Transverse colon (tissue), 4 donors: ENCODE data around the gene KLF2.
"Not testable (repeated sequence)": the region's sequence is repeated elsewhere in the genome, so short reads cannot be mapped to it uniquely, and the experiment has no call there.

ENCODE experiments used
- CTCF ChIP-seq, 5 experiments: fragments of 200-600 bp in 3 of 5; fragments of 450-650 bp in 2 of 5; sonication (generic) in 3 of 5; IDR thresholded peaks; 1 replicate in 2 of 5; 2 replicates in 3 of 5; pipeline ENCODE4 v1.5.1; 2016 to 2017; ENCODE audit warnings: antibody characterized with exemption in 5 of 5, inconsistent platforms in 3 of 5, mild to moderate bottlenecking in 2 of 5, moderate library complexity in 1 of 5
- POLR2A ChIP-seq: fragments of 450-650 bp; IDR thresholded peaks from one replicate; pipeline ENCODE4 v1.6.1; 2016; ENCODE audit warnings: antibody characterized with exemption, mild to moderate bottlenecking, moderate library complexity
- POLR2AphosphoS5 ChIP-seq, 3 donors: sonication (generic); formaldehyde crosslinking; IDR thresholded peaks; one replicate each; pipeline ENCODE4 v1.6.1; 2016; ENCODE audit warnings: antibody characterized with exemption in 3 of 3

GRCh38 chr19:16347099-16347498, 22.5 kb downstream of the KLF2 start:
- TF ChIP-seq POLR2AphosphoS5 (IDR thresholded peaks at IDR 0.05); CTCF (IDR thresholded peaks at IDR 0.05); POLR2A: not testable (repeated sequence)
